Ovary (tissue), 9 donors: ENCODE results near the gene CMAS. TPM values are rescaled to one million over a fixed set of nuclear protein-coding genes. Genes with fewer than 3 reads are reported as not detected.

ENCODE experiments used
- DNase-seq, 5 donors: peaks; one replicate each; pipeline ENCODE4 v3.0.0-alpha.2; 2019 to 2020
- H3K27ac ChIP-seq, 2 donors: fragments of 200-600 bp; one replicate each; pipeline versions ENCODE4 v1.5.1 to v1.8.0; 2019 to 2022
- H3K27me3 ChIP-seq: fragments of 200-600 bp; one replicate; pipeline ENCODE4 v1.8.0; 2022
- H3K36me3 ChIP-seq: fragments of 200-600 bp; sonication (generic); one replicate; pipeline ENCODE4 v1.5.1; 2019
- H3K4me1 ChIP-seq: one replicate; pipeline ENCODE4 v1.8.1; 2013; ENCODE audit warnings: mild to moderate bottlenecking, moderate library complexity; ENCODE audit not compliant: insufficient read depth
- H3K4me3 ChIP-seq: fragments of 200-600 bp; sonication (generic); one replicate; pipeline ENCODE4 v1.5.1; 2017
- H3K9me3 ChIP-seq, 2 donors: fragments of 200-600 bp in 1 of 2; sonication (generic) in 1 of 2; one replicate each; pipeline versions ENCODE4 v1.5.1 to v1.8.1; 2013 to 2019; ENCODE audit warnings: mild to moderate bottlenecking in 1 of 2, moderate library complexity in 1 of 2
- EP300 ChIP-seq: sonication (generic); formaldehyde crosslinking; IDR thresholded peaks from one replicate; pipeline ENCODE4 v1.6.1; 2017; ENCODE audit warnings: antibody characterized with exemption
- POLR2A ChIP-seq: fragments of 450-650 bp; IDR thresholded peaks from one replicate; pipeline ENCODE4 v1.6.1; 2017; ENCODE audit warnings: antibody characterized with exemption, mild to moderate bottlenecking, moderate library complexity
- WGBS, 3 donors: extraction: QIAGEN DNeasy Blood & Tissue Kit in 1 of 3; methylation state at CpG; one replicate each; pipeline versions ENCODE4 v1.1.5 to v1.1.7; 2013 to 2017; 5-methylcytosine and 5-hydroxymethylcytosine counted together
- intact Hi-C, 4 donors: fragments of 100-400 bp; cut with DNase I; formaldehyde crosslinking; loops; one replicate each; pipeline versions ENCODE4 v1.11.0 to v1.15.1; 2022 to 2023
- polyA plus RNA-seq, 2 donors: library from polyadenylated mRNA; stranded (reverse); fragments of 200-250 nt in 1 of 2; fragments of 350-450 nt in 1 of 2; fragmentation: Illumina TruSeq in 1 of 2; extraction: RNeasy Lipid Tissue Mini Kit (QIAGEN cat#74804) in 1 of 2; gene quantifications; one replicate each; pipeline ENCODE4 v1.2.3, GENCODE V29; 2013 to 2014
- total RNA-seq, 7 donors: library from RNA; depleted of rRNA in 2 of 7; stranded (reverse); fragments of >200 nt in 2 of 7; fragmentation: NEBNext Ultra II Directional in 3 of 7; extraction: Animal tissue kit (Norgen Biotek cat#: 25700) in 3 of 7; gene quantifications; one replicate each; pipeline versions ENCODE4 v1.1.0 to v1.2.4, GENCODE V29; 2016 to 2023
- TF ChIP-seq, protein P1 (sequence below), 3 donors: fragments of 450-650 bp in 2 of 3; fragments of 200-600 bp in 1 of 3; IDR thresholded peaks; one replicate each; pipeline versions ENCODE4 v1.5.1 to v1.8.0; 2016 to 2022; ENCODE audit warnings: antibody characterized with exemption in 3 of 3, mild to moderate bottlenecking in 1 of 3
- donor health status: DM: no; HTN: no; CAD: no; lungs with moderate emphysema.
- donor health status: DM: no; HTN: no; CAD: no.
- donor health status: Bipolar disorder and iron deficiency.
- donor health status: DM: yes; HTN: yes; CAD: no.
- donor health status: DM: no; HTN: no; CAD: no.
- donor health status: DM: yes; HTN: yes; CAD: no.

CMAS gene
- total and polyA plus RNA-seq, 9 donors, result 19.3 to 99.2 (median 30.5) TPM

DNA sequence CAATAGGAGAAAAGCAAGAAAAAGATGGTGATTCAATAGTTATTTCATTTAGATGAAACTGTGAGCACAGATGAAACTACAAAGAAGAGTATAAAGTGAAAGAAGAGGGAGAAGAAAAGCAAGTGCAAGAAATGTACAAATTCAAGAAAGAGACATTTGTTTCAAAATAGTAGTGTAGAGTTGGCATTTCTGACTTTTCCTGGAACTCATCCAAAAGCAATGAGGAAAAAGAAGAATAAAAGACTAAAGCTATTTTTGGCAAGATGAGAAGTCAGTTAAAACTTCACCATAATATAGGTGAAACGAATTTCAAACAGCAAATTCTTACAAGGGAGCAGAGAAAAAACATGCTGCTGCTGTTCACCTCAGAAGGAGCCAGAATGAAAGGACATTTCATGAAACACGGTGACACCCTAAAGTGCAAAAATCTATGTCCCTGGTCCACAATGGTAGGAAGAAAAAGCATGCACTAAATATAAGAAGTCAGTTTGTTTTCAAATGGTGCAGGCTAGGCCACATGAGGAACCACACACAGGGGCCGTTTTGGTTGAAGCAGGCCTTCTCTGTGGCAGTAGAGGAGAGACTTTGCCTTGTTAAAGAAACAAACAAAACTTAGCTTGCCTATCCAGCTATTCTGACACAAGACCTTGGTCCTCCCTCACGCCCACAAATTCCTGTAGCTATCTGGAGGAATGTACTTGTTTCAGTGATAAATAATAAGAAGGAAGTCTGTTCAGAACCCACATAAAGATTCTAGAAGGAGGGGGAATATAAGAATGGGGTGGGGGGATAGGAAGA, 11.1 kb upstream of the CMAS start:
- no peaks in the 10 kb centered on the region for H3K4me1 ChIP-seq
- H3K36me3 ChIP-seq, result no peaks in the 10 kb centered on the region
- no peaks in the 10 kb centered on the region for H3K9me3 ChIP-seq
- H3K4me3 ChIP-seq, result no peak overlapping the region
- no peak for DNase-seq
- H3K27ac ChIP-seq, result peak overlapping the region in 1 of 2 donors; percentile 19
- intact Hi-C loops, result no loop called here
- H3K27me3 ChIP-seq, result no peaks in the 10 kb centered on the region
- WGBS, 3 donors, result 16 to 20% (median 19%) methylated on average over 4 of the region's 4 CpGs
- TF ChIP-seq, protein P1, sequence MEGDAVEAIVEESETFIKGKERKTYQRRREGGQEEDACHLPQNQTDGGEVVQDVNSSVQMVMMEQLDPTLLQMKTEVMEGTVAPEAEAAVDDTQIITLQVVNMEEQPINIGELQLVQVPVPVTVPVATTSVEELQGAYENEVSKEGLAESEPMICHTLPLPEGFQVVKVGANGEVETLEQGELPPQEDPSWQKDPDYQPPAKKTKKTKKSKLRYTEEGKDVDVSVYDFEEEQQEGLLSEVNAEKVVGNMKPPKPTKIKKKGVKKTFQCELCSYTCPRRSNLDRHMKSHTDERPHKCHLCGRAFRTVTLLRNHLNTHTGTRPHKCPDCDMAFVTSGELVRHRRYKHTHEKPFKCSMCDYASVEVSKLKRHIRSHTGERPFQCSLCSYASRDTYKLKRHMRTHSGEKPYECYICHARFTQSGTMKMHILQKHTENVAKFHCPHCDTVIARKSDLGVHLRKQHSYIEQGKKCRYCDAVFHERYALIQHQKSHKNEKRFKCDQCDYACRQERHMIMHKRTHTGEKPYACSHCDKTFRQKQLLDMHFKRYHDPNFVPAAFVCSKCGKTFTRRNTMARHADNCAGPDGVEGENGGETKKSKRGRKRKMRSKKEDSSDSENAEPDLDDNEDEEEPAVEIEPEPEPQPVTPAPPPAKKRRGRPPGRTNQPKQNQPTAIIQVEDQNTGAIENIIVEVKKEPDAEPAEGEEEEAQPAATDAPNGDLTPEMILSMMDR (IDR thresholded peaks at IDR 0.05), result no peak
- no peak for TF ChIP-seq POLR2A
- TF ChIP-seq EP300, result no peak

DNA sequence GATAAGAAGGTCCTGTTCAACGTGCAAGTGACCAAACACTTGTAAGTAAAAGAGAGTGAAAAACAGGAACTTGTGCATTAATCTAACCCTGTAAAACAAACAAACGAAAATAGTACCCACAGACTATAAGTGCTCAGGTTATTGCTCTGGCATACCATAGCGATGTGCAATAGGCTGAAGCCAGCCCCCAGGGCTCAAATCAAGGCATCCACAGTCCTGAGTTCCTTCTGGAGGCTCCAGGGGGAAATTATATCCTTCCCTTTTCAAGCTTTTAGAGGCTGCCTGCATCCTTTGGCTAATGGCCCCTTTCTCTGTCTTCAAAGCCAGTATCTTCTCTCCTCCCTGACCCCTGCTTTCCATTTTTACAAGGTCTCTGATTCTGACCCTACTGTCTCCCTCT, 8.1 kb upstream of the CMAS start:
- H3K27ac ChIP-seq, result no peak overlapping the region
- 70 to 75% (median 74%) methylated on average over 3 of the region's 3 CpGs for WGBS, 3 donors
- intact Hi-C loops, result no loop called here

DNA sequence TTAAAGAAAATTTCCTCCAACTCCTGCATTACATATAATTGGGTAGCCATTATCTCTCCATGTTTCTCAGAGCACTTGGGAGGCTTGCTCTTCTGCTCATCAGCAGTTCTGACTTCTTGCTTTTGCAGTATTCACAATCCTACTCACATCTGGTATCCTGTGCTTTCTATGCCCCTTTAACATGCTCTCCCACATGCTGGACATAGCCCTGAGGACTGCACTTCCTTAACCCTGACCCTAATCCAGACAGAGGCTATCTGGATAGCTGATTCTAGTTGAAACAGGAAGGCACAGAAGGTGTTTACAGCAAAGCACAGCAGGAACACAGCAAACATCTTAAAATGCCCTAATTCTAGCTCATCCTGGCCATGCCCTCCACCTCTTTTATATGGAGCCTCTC, 7.3 kb upstream of the CMAS start:
- no peaks in the 10 kb centered on the region for H3K9me3 ChIP-seq
- H3K36me3 ChIP-seq, result no peaks in the 10 kb centered on the region
- H3K4me3 ChIP-seq, result no peak overlapping the region
- H3K27me3 ChIP-seq, result no peaks in the 10 kb centered on the region
- DNase-seq, result no peak
- intact Hi-C loops, result no loop called here
- no peaks in the 10 kb centered on the region for H3K4me1 ChIP-seq
- H3K27ac ChIP-seq, result no peak overlapping the region
- TF ChIP-seq POLR2A (no peak), EP300 (no peak)
- TF ChIP-seq, protein P1 (IDR thresholded peaks at IDR 0.05), result no peak

More for the DNA sequence above, 8.1 kb upstream of the CMAS start:
- no peaks in the 10 kb centered on the region for H3K27me3 ChIP-seq
- H3K36me3 ChIP-seq, result no peaks in the 10 kb centered on the region
- no peak overlapping the region for H3K4me3 ChIP-seq
- TF ChIP-seq, protein P1 (IDR thresholded peaks at IDR 0.05), result no peak
- TF ChIP-seq POLR2A, result no peak
- TF ChIP-seq EP300, result no peak
- no peaks in the 10 kb centered on the region for H3K9me3 ChIP-seq
- no peak for DNase-seq
- H3K4me1 ChIP-seq, result no peaks in the 10 kb centered on the region

DNA sequence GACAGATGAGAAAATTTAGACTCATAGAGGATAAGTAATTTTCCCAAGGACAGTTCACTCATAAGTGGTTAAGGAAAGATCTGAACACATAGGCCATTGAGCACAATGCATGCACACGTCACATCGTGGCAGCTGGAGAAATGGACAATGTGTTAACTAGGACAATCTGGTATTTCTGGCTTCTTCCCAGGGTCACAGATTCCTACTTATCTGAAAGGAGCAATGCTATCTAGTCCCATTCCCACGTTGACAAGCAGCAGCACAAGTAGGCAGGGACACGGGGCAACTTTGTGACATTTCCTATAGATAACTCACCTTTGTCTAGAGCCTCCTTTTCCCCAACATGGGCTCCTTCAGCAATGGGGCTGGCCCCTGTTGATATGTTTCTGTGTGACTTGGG, 6.7 kb upstream of the CMAS start:
- no peak for DNase-seq
- Histone ChIP-seq H3K4me1 (no peaks in the 10 kb centered on the region), H3K27me3 (no peaks in the 10 kb centered on the region), H3K27ac (no peak overlapping the region), H3K4me3 (no peak overlapping the region), H3K36me3 (no peaks in the 10 kb centered on the region), H3K9me3 (no peaks in the 10 kb centered on the region)
- TF ChIP-seq POLR2A, result no peak
- TF ChIP-seq EP300, result no peak
- TF ChIP-seq, protein P1 (IDR thresholded peaks at IDR 0.05), result no peak
- intact Hi-C loops, result no loop called here
- 66 to 92% (median 70%) methylated on average over 4 of the region's 4 CpGs for WGBS, 3 donors
